Activated CD8-positive, alpha-beta T cell treated with anti-CD3 and anti-CD28 coated beads for 36 hours (primary cell): ENCODE data around the gene ZNF445. TPM values are rescaled to one million over a fixed set of nuclear protein-coding genes. Genes with fewer than 3 reads are reported as not detected.

ENCODE experiments used
- ATAC-seq: fragments of 200-7000 bp; cut with Tn5 transposase; one replicate; pipeline ENCODE4 v1.10.0; 2021; ENCODE audit warnings: mild to moderate bottlenecking, moderate library complexity
- CTCF ChIA-PET: fragments of 350-600 bp; sonication (Branson Sonifier 250); formaldehyde crosslinking; loops from one replicate; lab custom pipeline; 2021; ENCODE audit warnings: antibody characterized with exemption; lab: Charles Lee
- POLR2A ChIA-PET: fragments of 350-600 bp; sonication (Branson Sonifier 250); formaldehyde crosslinking; loops from one replicate; lab custom pipeline; 2021; ENCODE audit warnings: antibody characterized with exemption; lab: Charles Lee
- DNase-seq: peaks from one replicate; pipeline ENCODE4 v3.0.0-alpha.2; 2020
- H3K27ac Mint-ChIP-seq: one replicate; pipeline ENCODE4 v1.8.0; 2021; ENCODE audit warnings: mild to moderate bottlenecking, mixed read lengths
- H3K27me3 Mint-ChIP-seq: one replicate; pipeline ENCODE4 v1.8.0; 2021; ENCODE audit warnings: mixed read lengths
- H3K36me3 Mint-ChIP-seq: one replicate; pipeline ENCODE4 v1.8.0; 2021; ENCODE audit warnings: low read depth, mixed read lengths
- H3K4me1 Mint-ChIP-seq: one replicate; pipeline ENCODE4 v1.8.0; 2021; ENCODE audit warnings: low read depth, mixed read lengths
- H3K4me3 Mint-ChIP-seq: one replicate; pipeline ENCODE4 v1.8.0; 2021; ENCODE audit warnings: mild to moderate bottlenecking, moderate library complexity, mixed read lengths
- H3K9me3 Mint-ChIP-seq: one replicate; pipeline ENCODE4 v1.8.0; 2021; ENCODE audit warnings: mixed read lengths
- CTCF ChIP-seq: fragments of 200-600 bp; IDR thresholded peaks from one replicate; pipeline ENCODE4 v1.8.0; 2022; ENCODE audit warnings: antibody characterized with exemption, mild to moderate bottlenecking
- intact Hi-C: fragments of 100-400 bp; cut with micrococcal nuclease; formaldehyde crosslinking; loops from one replicate; pipeline ENCODE4 v1.10.0; 2022
- total RNA-seq, 2 experiments: library from RNA; stranded (reverse); gene quantifications; one replicate each; pipeline ENCODE4 v1.2.3, GENCODE V29; 2021

Gene ZNF445
- total RNA-seq, 2 experiments from 2014 or later, result 16.3 to 18.4 TPM

DNA sequence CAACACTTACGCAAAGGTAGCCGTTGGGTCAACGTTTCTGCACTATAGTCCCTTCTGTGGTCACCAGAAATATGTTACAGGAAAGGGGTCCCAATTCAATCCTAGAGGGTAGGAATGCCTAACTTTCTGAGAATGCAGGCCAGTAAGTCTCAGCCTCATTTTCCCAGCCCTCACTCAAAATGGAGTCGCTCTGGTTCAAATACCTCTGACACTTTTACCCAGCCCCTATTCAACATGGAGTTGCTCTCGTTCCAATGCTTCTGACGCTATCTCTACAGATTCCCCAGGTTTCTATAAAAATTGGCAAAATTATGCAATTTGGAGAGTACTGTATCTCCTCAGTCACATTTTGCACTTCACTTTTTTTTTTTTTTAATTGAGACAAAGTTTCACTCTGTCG, 39.7 kb downstream of the ZNF445 start:
- H3K4me3 Mint-ChIP-seq, result no peak overlapping the region
- no peaks in the 10 kb centered on the region for H3K27me3 Mint-ChIP-seq
- DNase-seq (no peak), ATAC-seq (no peak)
- H3K36me3 Mint-ChIP-seq, result peaks cover 16% of the 10 kb centered on the region
- no peak overlapping the region for H3K27ac Mint-ChIP-seq
- TF ChIP-seq CTCF, result no peak
- ChIA-PET POLR2A (no interaction called here), CTCF (no interaction called here)
- peaks cover 32% of the 10 kb centered on the region for H3K4me1 Mint-ChIP-seq
- no peaks in the 10 kb centered on the region for H3K9me3 Mint-ChIP-seq
- intact Hi-C loops, result no loop called here

GRCh38 chr3:44436181-44436580, 41.3 kb downstream of the ZNF445 start:
- DNase-seq (no peak), ATAC-seq (no peak)
- CTCF ChIA-PET, result no interaction called here
- no peak overlapping the region for H3K27ac Mint-ChIP-seq
- H3K27me3 Mint-ChIP-seq, result no peaks in the 10 kb centered on the region
- intact Hi-C loops, result no loop called here
- no peaks in the 10 kb centered on the region for H3K9me3 Mint-ChIP-seq
- H3K36me3 Mint-ChIP-seq, result peaks cover 6% of the 10 kb centered on the region
- H3K4me3 Mint-ChIP-seq, result no peak overlapping the region
- POLR2A ChIA-PET, result no interaction called here
- no peak for TF ChIP-seq CTCF
- H3K4me1 Mint-ChIP-seq, result peaks cover 18% of the 10 kb centered on the region

- intact Hi-C loops, result no loop called here
- H3K36me3 Mint-ChIP-seq, result peaks cover 4% of the 10 kb centered on the region
- CTCF ChIA-PET, result no interaction called here
- DNase-seq, result no peak
- no peaks in the 10 kb centered on the region for H3K27me3 Mint-ChIP-seq
- POLR2A ChIA-PET, result no interaction called here
- no peak overlapping the region for H3K27ac Mint-ChIP-seq
- H3K4me1 Mint-ChIP-seq, result peaks cover 9% of the 10 kb centered on the region
- no peaks in the 10 kb centered on the region for H3K9me3 Mint-ChIP-seq
- H3K4me3 Mint-ChIP-seq, result no peak overlapping the region
- no peak for ATAC-seq
- TF ChIP-seq CTCF, result no peak
Observed at GRCh38 chr3:44434834-44435510, 42.5 kb downstream of the ZNF445 start.

GRCh38 chr3:44430466-44430865, 47.0 kb downstream of the ZNF445 start:
- no peak for TF ChIP-seq CTCF
- intact Hi-C loops, result no loop called here
- no peaks in the 10 kb centered on the region for H3K36me3 Mint-ChIP-seq
- no peaks in the 10 kb centered on the region for H3K27me3 Mint-ChIP-seq
- H3K9me3 Mint-ChIP-seq, result no peaks in the 10 kb centered on the region
- no peak overlapping the region for H3K4me3 Mint-ChIP-seq
- H3K27ac Mint-ChIP-seq, result no peak overlapping the region
- ChIA-PET POLR2A (interaction anchor here (1.2 kb wide), 1 partner anchor 11 kb away, joined by 3 read pairs; no protein-coding TSS in a partner anchor), CTCF (interaction anchor here (0.7 kb wide), 1 partner anchor 23 kb away, joined by 3 read pairs; no protein-coding TSS in a partner anchor)
- ATAC-seq, result no peak
- DNase-seq, result no peak
- H3K4me1 Mint-ChIP-seq, result no peaks in the 10 kb centered on the region

DNA sequence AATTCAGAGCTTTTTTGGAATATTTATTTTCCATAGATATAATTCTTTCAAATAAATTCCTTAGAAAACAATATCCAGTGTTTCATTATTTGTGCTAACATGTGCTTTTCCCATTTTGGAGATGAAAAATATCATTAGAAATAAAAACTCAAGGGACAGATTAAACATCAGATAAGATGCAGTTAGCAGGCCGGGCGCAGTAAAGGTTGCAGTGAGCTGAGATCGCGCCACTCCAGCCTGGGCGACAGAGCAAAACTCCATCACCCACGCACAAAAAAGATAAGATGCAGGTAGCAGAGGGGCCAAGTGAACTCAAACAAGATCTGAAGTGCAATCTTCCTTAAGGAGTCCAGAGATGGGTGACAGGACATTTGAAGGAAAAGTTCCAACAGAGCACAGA, 48.0 kb downstream of the ZNF445 start:
- Mint-ChIP-seq H3K9me3 (no peaks in the 10 kb centered on the region), H3K27me3 (no peaks in the 10 kb centered on the region), H3K27ac (no peak overlapping the region), H3K4me3 (no peak overlapping the region), H3K36me3 (no peaks in the 10 kb centered on the region), H3K4me1 (no peaks in the 10 kb centered on the region)
- no peak for TF ChIP-seq CTCF
- ChIA-PET CTCF (no interaction called here), POLR2A (no interaction called here)
- no peak for ATAC-seq
- DNase-seq, result no peak
- intact Hi-C loops, result no loop called here
